ENCODE measurements around the gene RPS6KA2. TPM values are rescaled to one million over a fixed set of nuclear protein-coding genes. Genes with fewer than 3 reads are reported as not detected.
"Not testable (repeated sequence)": the region's sequence is repeated elsewhere in the genome, so short reads cannot be mapped to it uniquely, and the experiment has no call there.

RPS6KA2 gene
- total RNA-seq, 1 donor, result 4.6 TPM

DNA sequence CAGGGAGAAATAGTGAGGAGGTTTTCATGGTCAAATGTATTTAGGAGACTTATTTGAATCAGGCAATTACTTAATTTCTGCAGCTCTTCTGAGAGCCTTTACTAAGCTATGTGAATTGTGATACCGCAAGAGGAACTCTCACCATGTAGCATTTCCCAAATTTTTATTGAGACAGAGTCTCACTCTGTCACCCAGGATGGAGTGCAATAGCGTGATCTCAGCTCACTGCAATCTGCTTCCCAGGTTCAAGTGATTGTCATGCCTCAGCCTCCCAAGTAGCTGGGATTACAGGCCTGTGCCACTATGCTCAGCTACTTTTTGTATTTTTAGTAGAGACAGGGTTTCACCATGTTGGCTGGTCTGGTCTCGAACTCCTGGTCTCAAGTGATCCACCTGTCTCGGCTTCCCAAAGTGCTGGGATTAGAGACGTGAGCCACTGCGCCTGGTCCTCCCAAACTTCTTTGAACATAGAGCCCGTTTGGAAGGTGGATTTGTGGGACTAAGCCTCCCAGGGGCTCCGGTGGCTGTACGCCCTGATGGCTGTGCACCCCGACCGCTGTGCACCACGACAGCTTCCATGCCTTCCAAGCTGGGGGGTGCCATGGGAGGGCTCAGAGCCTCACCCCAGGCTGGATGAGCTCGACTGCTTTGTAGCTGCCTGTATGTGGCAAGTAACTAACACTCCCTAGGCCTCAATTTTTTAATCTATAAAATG is 238.6 kb downstream of the RPS6KA2 start:
- DNase-seq (ENCODE audit: low read depth in 2 of 3, low spot score in 2 of 3), result no peak

DNA sequence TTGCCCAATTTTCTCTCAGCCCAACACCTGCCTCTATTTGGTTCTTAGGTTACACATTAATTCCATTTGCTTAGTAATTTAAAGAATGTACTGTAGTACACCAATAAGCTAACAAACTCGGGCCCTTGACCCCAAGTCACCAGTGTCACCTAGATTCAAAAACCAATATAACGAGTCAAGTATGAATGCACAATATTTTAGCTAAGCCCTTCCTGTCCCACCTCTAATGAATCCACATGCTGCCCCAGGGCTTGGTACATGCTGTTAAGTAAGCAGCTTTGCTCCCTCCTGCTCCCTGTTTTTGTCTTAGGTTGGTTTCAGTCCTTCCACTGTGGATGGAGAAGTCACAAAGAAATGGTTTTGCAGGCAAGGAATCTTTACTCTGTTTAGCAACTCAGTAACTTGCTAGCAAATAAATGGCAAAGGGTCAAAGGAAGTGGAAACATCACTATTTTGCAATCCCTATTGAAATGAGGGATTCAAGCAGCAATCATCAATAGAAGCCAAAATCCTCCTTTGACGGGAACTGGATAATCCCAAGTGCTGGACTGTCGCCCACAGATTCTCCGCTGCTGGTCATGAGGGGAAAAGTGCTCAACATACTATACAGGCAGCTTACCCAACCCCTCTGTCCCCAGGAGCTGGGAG is 239.3 kb downstream of the RPS6KA2 start:
- DNase-seq (ENCODE audit: low read depth in 2 of 3, low spot score in 2 of 3), result no peak

- not testable (repeated sequence) for DNase-seq (ENCODE audit: low read depth in 2 of 3, low spot score in 2 of 3)
These were observed 240.0 kb downstream of the RPS6KA2 start for GRCh38 chr6:166387098-166387497.

DNA sequence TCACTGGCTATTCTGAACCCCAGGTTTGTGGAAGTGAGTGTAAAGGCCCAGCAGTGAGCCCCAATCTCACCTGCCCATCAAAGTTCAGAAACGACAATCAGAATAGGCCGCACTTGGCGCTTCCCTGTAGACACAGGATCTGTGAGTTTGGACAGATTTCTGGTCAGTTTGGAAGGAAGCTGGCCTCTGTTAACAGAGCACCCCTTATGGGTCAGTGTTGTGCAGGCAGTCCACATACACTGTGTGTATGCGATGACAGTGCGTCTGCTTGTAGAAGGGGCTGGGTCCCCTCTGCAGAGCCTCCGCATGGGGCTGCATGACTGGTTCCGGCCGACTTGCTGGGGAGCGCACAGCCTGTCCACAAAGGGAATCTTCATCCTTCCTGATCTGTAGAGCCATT is 240.9 kb downstream of the RPS6KA2 start:
- DNase-seq (ENCODE audit: low read depth in 2 of 3, low spot score in 2 of 3), result no peak

DNA sequence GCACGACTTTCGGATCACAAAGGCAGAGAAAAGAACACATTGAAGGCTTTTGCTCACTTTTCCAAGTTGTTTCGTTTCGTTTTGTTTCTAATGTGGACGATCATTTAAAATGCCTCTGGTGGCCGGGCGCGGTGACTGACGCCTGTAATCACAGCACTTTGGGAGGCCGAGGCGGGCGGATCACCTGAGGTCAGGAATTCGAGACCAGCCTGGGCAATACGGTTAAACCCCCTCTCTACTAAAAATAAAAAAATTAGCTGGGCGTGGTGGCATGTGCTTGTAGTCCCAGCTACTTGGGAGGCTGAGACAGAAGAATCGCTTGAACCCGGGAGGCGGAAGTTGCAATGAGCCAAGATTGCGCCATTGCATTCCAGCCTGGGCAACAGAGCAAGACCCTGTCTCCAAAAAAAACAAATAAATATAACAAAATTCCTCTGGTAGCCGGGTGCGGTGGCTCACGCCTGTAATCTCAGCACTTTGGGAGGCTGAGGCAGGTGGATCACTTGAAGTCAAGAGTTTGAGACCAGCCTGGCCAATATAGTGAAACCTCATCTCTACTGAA is 243.2 kb downstream of the RPS6KA2 start:
- DNase-seq (ENCODE audit: low read depth in 2 of 3, low spot score in 2 of 3), result not testable (repeated sequence)

- DNase-seq (ENCODE audit: low read depth in 2 of 3, low spot score in 2 of 3), result peak; percentile 84 to 96 (median 95)
These were observed 243.9 kb downstream of the RPS6KA2 start, which contains the start of gene MPC1 for GRCh38 chr6:166382933-166383801. MPC1 (minus strand) TSS chr6:166382940; CDS start chr6:166382876, 64 bp downstream.

DNA sequence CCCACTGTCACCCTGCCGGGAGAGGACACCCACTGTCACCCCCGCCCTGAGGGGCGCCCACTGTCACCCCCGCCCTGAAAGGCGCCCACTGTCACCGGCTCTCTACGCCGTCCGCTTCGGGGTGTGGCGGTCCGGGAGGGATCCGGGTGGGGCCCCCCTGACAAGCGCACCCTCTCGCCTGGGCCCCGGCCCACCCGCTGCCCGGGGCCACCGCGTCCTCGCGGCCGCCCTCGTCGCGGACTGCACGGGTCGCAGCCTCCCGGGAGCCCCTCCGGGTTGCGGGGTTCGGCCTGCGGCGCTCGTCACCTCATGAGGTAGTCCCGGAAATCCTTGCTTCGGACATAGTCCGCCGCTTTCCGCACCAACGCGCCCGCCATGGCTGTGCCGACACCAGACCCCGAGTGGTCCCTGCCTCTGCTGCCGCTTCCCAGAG is 244.5 kb downstream of the RPS6KA2 start:
- no peak for DNase-seq (ENCODE audit: low read depth in 2 of 3, low spot score in 2 of 3)

- peak; percentile 47 to 72 (median 63) for DNase-seq (ENCODE audit: low read depth in 2 of 3, low spot score in 2 of 3)
These were observed 245.1 kb downstream of the RPS6KA2 start for GRCh38 chr6:166381733-166382499.

DNA sequence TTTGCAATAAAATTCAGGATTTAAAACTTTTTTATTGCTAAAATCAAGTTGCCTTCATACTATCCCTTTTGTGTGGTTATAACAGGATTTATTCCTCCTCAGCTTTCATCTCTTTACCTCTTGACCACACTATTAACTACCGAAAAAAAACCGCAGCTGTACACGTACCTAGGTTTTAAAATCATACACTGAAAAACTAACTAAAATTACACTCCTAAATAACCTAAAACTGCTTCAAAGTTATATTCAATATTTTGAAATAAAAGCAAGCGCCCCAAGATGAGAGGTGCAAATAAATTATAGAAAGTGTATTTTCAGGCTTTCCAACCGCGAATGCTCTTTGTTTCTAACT is 245.7 kb downstream of the RPS6KA2 start:
- DNase-seq (ENCODE audit: low read depth in 2 of 3, low spot score in 2 of 3), result no peak

- DNase-seq (ENCODE audit: low read depth in 2 of 3, low spot score in 2 of 3), result no peak
These were observed 247.3 kb downstream of the RPS6KA2 start for GRCh38 chr6:166379800-166380199.

- DNase-seq (ENCODE audit: low read depth in 2 of 3, low spot score in 2 of 3), result no peak
These were observed 247.9 kb downstream of the RPS6KA2 start for GRCh38 chr6:166379103-166379586.

GRCh38 chr6:166377721-166378120 is 249.3 kb downstream of the RPS6KA2 start:
- no peak for DNase-seq (ENCODE audit: low read depth in 2 of 3, low spot score in 2 of 3)

GRCh38 chr6:166375013-166375412 is 252.0 kb downstream of the RPS6KA2 start:
- DNase-seq (ENCODE audit: low read depth in 2 of 3, low spot score in 2 of 3), result no peak

- DNase-seq (ENCODE audit: low read depth in 2 of 3, low spot score in 2 of 3), result no peak
These were observed 256.6 kb downstream of the RPS6KA2 start for GRCh38 chr6:166370489-166370888.

- DNase-seq (ENCODE audit: low read depth in 2 of 3, low spot score in 2 of 3), result no peak
These were observed 257.3 kb downstream of the RPS6KA2 start for GRCh38 chr6:166369782-166370181.

DNA sequence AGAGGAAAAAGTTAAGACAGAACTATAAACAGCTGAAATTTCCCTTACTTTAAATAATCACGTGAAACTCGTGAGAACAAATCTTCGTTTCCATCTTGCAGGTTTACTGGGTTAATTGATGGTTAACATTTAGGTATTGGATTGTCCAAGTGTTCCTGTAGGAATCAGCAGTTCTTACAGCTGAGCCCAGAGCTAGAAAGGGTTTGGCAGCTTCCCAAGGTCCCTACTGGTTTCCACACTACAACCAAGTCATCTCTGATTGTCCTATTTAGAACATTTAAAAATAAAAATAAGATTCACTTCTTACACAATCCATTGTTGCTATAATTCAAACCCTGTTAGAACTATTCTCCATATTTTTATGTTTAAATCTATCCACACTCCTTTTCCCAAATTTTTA is 260.1 kb downstream of the RPS6KA2 start:
- DNase-seq (ENCODE audit: low read depth in 2 of 3, low spot score in 2 of 3), result no peak

DNA sequence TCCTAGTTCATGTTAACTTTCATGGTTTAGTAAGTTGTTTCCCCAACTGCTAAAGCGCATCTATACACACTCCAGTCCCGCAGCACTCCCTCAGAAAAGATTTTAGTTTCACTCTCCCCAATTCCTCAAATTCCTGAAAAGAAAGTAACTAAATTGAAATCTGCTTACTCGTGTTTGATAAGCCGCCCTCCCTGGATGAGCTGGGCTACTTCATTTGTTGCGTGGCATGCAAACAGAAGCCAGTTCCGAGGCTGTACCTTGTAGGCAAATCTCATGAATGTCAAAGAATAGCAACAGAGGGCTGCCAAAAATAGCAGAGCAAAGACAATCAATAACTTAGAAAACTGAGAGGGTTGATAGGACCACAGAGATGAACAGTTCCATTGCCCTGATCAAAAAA is 261.2 kb downstream of the RPS6KA2 start:
- no peak for DNase-seq (ENCODE audit: low read depth in 2 of 3, low spot score in 2 of 3)

- DNase-seq (ENCODE audit: low read depth in 2 of 3, low spot score in 2 of 3), result no peak
These were observed 261.8 kb downstream of the RPS6KA2 start for GRCh38 chr6:166365221-166365620.

GRCh38 chr6:166364456-166364855 is 262.6 kb downstream of the RPS6KA2 start:
- DNase-seq (ENCODE audit: low read depth in 2 of 3, low spot score in 2 of 3), result no peak

- DNase-seq (ENCODE audit: low read depth in 2 of 3, low spot score in 2 of 3), result not testable (repeated sequence)
These were observed 264.6 kb downstream of the RPS6KA2 start for GRCh38 chr6:166362427-166362826.

Data from hematopoietic multipotent progenitor cell (in vitro differentiated cells).